GM23338 (cell line): ENCODE results near the gene STK24. TPM values are rescaled to one million over a fixed set of nuclear protein-coding genes. Genes with fewer than 3 reads are reported as not detected.

ENCODE experiments used
- ATAC-seq: fragments of 200-7000 bp; cut with Tn5 transposase; 3 replicates; pipeline ENCODE4 v1.9.1; 2020
- DNase-seq: peaks from one replicate; pipeline ENCODE4 v3.0.0-alpha.2; 2015; ENCODE audit warnings: low spot score
- H2AFZ ChIP-seq: fragments of 200-600 bp; sonication (generic); 2 replicates; pipeline ENCODE4 v1.8.0; 2016; ENCODE audit warnings: antibody characterized with exemption, mild to moderate bottlenecking, moderate library complexity
- H3F3A ChIP-seq: fragments of 200-600 bp; sonication (generic); replicated peaks from 2 replicates; pipeline ENCODE4 v1.8.0; 2017; ENCODE audit warnings: antibody characterized with exemption, mixed run types, low read depth
- H3K27ac ChIP-seq: fragments of 200-600 bp; sonication (generic); 2 replicates; pipeline ENCODE4 v1.6.1; 2016; ENCODE audit warnings: low read depth
- H3K27me3 ChIP-seq: fragments of 200-600 bp; sonication (generic); 2 replicates; pipeline ENCODE4 v1.8.0; 2016; ENCODE audit warnings: mild to moderate bottlenecking, mixed run types, moderate library complexity; ENCODE audit not compliant: insufficient read depth
- H3K36me3 ChIP-seq: fragments of 200-600 bp; sonication (generic); 2 replicates; pipeline ENCODE4 v1.8.0; 2016; ENCODE audit warnings: mild to moderate bottlenecking; ENCODE audit not compliant: insufficient read depth
- H3K4me1 ChIP-seq: fragments of 200-600 bp; sonication (generic); 2 replicates; pipeline ENCODE4 v1.8.0; 2016; ENCODE audit warnings: mild to moderate bottlenecking, moderate library complexity; ENCODE audit not compliant: insufficient read depth
- H3K4me2 ChIP-seq: fragments of 200-600 bp; sonication (generic); 2 replicates; pipeline ENCODE4 v1.7.1; 2017; ENCODE audit warnings: mixed run types
- H3K4me3 ChIP-seq: fragments of 200-600 bp; sonication (generic); 2 replicates; pipeline ENCODE4 v1.6.1; 2016; ENCODE audit warnings: mixed run types
- H3K79me2 ChIP-seq: fragments of 200-600 bp; sonication (generic); replicated peaks from 2 replicates; pipeline ENCODE4 v1.8.0; 2017; ENCODE audit warnings: mild to moderate bottlenecking; ENCODE audit not compliant: insufficient read depth
- H3K9me2 ChIP-seq: fragments of 200-600 bp; sonication (generic); 2 replicates; pipeline ENCODE4 v1.8.0; 2017; ENCODE audit not compliant: insufficient read depth
- H4K20me1 ChIP-seq: fragments of 200-600 bp; sonication (generic); replicated peaks from 2 replicates; pipeline ENCODE4 v1.8.0; 2017; ENCODE audit warnings: mild to moderate bottlenecking; ENCODE audit not compliant: insufficient read depth
- H3K27ac Mint-ChIP-seq: 2 replicates; pipeline ENCODE4 v1.8.0; 2020; ENCODE audit warnings: inconsistent platforms, mild to moderate bottlenecking, moderate library complexity, mixed read lengths
- H3K27me3 Mint-ChIP-seq: 3 replicates; pipeline ENCODE4 v1.8.0; 2022; ENCODE audit warnings: low read depth, mild to moderate bottlenecking, moderate library complexity, mixed read lengths, inconsistent platforms; ENCODE audit not compliant: insufficient read depth, poor library complexity
- H3K36me3 Mint-ChIP-seq: 3 replicates; pipeline ENCODE4 v1.8.0; 2021; ENCODE audit warnings: low read depth, mild to moderate bottlenecking, inconsistent platforms, moderate library complexity, mixed read lengths
- H3K4me1 Mint-ChIP-seq: 3 replicates; pipeline ENCODE4 v1.8.0; 2020; ENCODE audit warnings: mild to moderate bottlenecking, inconsistent platforms, mixed read lengths
- H3K4me3 Mint-ChIP-seq: 3 replicates; pipeline ENCODE4 v1.8.0; 2021; ENCODE audit warnings: moderate library complexity, mild to moderate bottlenecking, inconsistent platforms, mixed read lengths
- H3K9me3 Mint-ChIP-seq: 3 replicates; pipeline ENCODE4 v1.8.0; 2020; ENCODE audit warnings: moderate library complexity, mild to moderate bottlenecking, inconsistent platforms, mixed read lengths
- CREB1 ChIP-seq: fragments of 250-450 bp; sonication (Bioruptor Pico); IDR thresholded peaks from 2 replicates; pipeline ENCODE4 v1.5.0; 2020; ENCODE audit warnings: low read depth, mild to moderate bottlenecking, moderate library complexity
- EZH2 ChIP-seq: fragments of 200-600 bp; sonication (generic); IDR thresholded peaks from one replicate; pipeline ENCODE4 v1.8.0; 2017; ENCODE audit warnings: antibody characterized with exemption, mild to moderate bottlenecking, low read depth; ENCODE audit not compliant: unreplicated experiment
- EZH2phosphoT487 ChIP-seq: fragments of 200-600 bp; sonication (generic); IDR thresholded peaks from one replicate; pipeline ENCODE4 v1.8.1; 2018; ENCODE audit warnings: antibody characterized with exemption; ENCODE audit not compliant: unreplicated experiment
- JUNB ChIP-seq: IDR thresholded peaks from one replicate; pipeline ENCODE4 v1.6.1; 2016; ENCODE audit warnings: antibody characterized with exemption; ENCODE audit not compliant: unreplicated experiment
- NANOG ChIP-seq: IDR thresholded peaks from 2 replicates; pipeline ENCODE4 v1.6.1; 2016; ENCODE audit warnings: antibody characterized with exemption, borderline replicate concordance
- POLR2AphosphoS5 ChIP-seq: IDR thresholded peaks from 2 replicates; pipeline ENCODE4 v1.6.1; 2016; ENCODE audit warnings: antibody characterized with exemption, low read depth
- STAT1 ChIP-seq: IDR thresholded peaks from one replicate; pipeline ENCODE4 v1.6.1; 2016; ENCODE audit warnings: antibody characterized with exemption; ENCODE audit not compliant: unreplicated experiment
- ZNF114 ChIP-seq: fragments of 250-450 bp; sonication (Bioruptor Pico); IDR thresholded peaks from 2 replicates; pipeline ENCODE4 v1.5.0; 2020; ENCODE audit warnings: mild to moderate bottlenecking, moderate library complexity
- ZNF331 ChIP-seq: fragments of 250-450 bp; sonication (Bioruptor Pico); IDR thresholded peaks from 2 replicates; pipeline ENCODE4 v1.5.0; 2020; ENCODE audit warnings: low read depth, mild to moderate bottlenecking, moderate library complexity
- polyA plus RNA-seq: library from polyadenylated mRNA; unstranded; fragments of >200 nt; fragmentation: Nextera tagmentation; extraction: Ambion mirVana; gene quantifications from 2 replicates; pipeline ENCODE4 v1.2.1, GENCODE V29; 2016
- total RNA-seq: library from RNA; depleted of rRNA; stranded (reverse); fragments of >200 nt; shearing (Covaris generic); gene quantifications from 2 replicates; pipeline ENCODE4 v1.2.3, GENCODE V29; 2014
- TF ChIP-seq, protein P1 (sequence below): fragments of 250-450 bp; sonication (Bioruptor Pico); IDR thresholded peaks from 2 replicates; pipeline ENCODE4 v1.5.0; 2020; ENCODE audit warnings: mild to moderate bottlenecking, moderate library complexity
- TF ChIP-seq, protein P2 (sequence below): IDR thresholded peaks from one replicate; pipeline ENCODE4 v1.6.1; 2018; ENCODE audit warnings: antibody characterized with exemption; ENCODE audit not compliant: unreplicated experiment
- TF ChIP-seq, protein P3 (sequence below), 2 experiments: fragments of 200-600 bp in 1 of 2; sonication (generic) in 1 of 2; conservative IDR thresholded peaks; 2 replicates each; pipeline versions ENCODE4 v1.5.1 to v1.6.1; 2016 to 2017; ENCODE audit warnings: antibody characterized with exemption in 2 of 2, low read depth in 2 of 2, mild to moderate bottlenecking in 2 of 2, moderate library complexity in 1 of 2

The STK24 gene
- total and polyA plus RNA-seq, 2 experiments from 2014 or later, result 56.5 to 144 TPM

DNA sequence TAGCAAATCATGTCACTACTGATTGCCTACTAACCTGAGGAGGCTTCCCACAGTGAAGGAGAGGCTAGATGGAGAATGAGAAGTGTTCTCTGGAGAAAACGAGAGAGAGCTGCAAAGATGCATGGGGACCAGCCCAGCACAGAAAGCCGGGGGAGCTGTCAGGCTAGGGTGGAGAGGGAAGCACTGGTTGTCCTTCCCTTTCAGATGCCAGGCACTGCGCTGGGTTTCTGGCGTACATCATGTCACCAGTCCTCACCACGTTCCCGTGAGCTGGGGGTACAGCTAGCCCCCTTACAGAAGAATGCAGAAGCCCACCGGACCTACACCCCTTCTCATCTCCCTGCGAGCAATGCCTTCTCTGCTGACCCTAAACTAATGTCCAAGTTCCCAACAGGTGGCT, 86.0 kb downstream of the STK24 start:
- no peak overlapping the region for H3K4me3 Mint-ChIP-seq
- peak overlapping the region; percentile 4; the same call in 1 of the 2 replicates for H3K27ac ChIP-seq

More for the DNA sequence above, 86.0 kb downstream of the STK24 start:
- H2AFZ ChIP-seq, result no peak overlapping the region
- no peak overlapping the region for H3K4me3 ChIP-seq
- H3K36me3 ChIP-seq, result no peaks in the 10 kb centered on the region
- TF ChIP-seq ZNF114 (CRISPR knock-in tag), result no peak
- no peak for TF ChIP-seq JUNB
- TF ChIP-seq, protein P1, sequence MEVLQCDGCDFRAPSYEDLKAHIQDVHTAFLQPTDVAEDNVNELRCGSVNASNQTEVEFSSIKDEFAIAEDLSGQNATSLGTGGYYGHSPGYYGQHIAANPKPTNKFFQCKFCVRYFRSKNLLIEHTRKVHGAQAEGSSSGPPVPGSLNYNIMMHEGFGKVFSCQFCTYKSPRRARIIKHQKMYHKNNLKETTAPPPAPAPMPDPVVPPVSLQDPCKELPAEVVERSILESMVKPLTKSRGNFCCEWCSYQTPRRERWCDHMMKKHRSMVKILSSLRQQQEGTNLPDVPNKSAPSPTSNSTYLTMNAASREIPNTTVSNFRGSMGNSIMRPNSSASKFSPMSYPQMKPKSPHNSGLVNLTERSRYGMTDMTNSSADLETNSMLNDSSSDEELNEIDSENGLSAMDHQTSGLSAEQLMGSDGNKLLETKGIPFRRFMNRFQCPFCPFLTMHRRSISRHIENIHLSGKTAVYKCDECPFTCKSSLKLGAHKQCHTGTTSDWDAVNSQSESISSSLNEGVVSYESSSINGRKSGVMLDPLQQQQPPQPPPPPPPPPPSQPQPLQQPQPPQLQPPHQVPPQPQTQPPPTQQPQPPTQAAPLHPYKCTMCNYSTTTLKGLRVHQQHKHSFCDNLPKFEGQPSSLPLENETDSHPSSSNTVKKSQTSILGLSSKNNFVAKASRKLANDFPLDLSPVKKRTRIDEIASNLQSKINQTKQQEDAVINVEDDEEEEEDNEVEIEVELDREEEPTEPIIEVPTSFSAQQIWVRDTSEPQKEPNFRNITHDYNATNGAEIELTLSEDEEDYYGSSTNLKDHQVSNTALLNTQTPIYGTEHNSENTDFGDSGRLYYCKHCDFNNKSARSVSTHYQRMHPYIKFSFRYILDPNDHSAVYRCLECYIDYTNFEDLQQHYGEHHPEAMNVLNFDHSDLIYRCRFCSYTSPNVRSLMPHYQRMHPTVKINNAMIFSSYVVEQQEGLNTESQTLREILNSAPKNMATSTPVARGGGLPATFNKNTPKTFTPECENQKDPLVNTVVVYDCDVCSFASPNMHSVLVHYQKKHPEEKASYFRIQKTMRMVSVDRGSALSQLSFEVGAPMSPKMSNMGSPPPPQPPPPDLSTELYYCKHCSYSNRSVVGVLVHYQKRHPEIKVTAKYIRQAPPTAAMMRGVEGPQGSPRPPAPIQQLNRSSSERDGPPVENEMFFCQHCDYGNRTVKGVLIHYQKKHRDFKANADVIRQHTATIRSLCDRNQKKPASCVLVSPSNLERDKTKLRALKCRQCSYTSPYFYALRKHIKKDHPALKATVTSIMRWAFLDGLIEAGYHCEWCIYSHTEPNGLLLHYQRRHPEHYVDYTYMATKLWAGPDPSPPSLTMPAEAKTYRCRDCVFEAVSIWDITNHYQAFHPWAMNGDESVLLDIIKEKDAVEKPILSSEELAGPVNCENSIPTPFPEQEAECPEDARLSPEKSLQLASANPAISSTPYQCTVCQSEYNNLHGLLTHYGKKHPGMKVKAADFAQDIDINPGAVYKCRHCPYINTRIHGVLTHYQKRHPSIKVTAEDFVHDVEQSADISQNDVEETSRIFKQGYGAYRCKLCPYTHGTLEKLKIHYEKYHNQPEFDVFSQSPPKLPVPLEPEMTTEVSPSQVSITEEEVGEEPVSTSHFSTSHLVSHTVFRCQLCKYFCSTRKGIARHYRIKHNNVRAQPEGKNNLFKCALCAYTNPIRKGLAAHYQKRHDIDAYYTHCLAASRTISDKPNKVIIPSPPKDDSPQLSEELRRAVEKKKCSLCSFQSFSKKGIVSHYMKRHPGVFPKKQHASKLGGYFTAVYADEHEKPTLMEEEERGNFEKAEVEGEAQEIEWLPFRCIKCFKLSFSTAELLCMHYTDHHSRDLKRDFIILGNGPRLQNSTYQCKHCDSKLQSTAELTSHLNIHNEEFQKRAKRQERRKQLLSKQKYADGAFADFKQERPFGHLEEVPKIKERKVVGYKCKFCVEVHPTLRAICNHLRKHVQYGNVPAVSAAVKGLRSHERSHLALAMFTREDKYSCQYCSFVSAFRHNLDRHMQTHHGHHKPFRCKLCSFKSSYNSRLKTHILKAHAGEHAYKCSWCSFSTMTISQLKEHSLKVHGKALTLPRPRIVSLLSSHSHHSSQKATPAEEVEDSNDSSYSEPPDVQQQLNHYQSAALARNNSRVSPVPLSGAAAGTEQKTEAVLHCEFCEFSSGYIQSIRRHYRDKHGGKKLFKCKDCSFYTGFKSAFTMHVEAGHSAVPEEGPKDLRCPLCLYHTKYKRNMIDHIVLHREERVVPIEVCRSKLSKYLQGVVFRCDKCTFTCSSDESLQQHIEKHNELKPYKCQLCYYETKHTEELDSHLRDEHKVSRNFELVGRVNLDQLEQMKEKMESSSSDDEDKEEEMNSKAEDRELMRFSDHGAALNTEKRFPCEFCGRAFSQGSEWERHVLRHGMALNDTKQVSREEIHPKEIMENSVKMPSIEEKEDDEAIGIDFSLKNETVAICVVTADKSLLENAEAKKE (CRISPR knock-in tag), result no peak
- TF ChIP-seq, protein P2, sequence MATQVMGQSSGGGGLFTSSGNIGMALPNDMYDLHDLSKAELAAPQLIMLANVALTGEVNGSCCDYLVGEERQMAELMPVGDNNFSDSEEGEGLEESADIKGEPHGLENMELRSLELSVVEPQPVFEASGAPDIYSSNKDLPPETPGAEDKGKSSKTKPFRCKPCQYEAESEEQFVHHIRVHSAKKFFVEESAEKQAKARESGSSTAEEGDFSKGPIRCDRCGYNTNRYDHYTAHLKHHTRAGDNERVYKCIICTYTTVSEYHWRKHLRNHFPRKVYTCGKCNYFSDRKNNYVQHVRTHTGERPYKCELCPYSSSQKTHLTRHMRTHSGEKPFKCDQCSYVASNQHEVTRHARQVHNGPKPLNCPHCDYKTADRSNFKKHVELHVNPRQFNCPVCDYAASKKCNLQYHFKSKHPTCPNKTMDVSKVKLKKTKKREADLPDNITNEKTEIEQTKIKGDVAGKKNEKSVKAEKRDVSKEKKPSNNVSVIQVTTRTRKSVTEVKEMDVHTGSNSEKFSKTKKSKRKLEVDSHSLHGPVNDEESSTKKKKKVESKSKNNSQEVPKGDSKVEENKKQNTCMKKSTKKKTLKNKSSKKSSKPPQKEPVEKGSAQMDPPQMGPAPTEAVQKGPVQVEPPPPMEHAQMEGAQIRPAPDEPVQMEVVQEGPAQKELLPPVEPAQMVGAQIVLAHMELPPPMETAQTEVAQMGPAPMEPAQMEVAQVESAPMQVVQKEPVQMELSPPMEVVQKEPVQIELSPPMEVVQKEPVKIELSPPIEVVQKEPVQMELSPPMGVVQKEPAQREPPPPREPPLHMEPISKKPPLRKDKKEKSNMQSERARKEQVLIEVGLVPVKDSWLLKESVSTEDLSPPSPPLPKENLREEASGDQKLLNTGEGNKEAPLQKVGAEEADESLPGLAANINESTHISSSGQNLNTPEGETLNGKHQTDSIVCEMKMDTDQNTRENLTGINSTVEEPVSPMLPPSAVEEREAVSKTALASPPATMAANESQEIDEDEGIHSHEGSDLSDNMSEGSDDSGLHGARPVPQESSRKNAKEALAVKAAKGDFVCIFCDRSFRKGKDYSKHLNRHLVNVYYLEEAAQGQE, result no peak
- TF ChIP-seq EZH2phosphoT487, result no peak
- TF ChIP-seq EZH2, result no peak
- TF ChIP-seq STAT1, result no peak
- TF ChIP-seq NANOG, result no peak
- TF ChIP-seq POLR2AphosphoS5, result no peak
- TF ChIP-seq ZNF331 (CRISPR knock-in tag), result no peak
- TF ChIP-seq, protein P3, sequence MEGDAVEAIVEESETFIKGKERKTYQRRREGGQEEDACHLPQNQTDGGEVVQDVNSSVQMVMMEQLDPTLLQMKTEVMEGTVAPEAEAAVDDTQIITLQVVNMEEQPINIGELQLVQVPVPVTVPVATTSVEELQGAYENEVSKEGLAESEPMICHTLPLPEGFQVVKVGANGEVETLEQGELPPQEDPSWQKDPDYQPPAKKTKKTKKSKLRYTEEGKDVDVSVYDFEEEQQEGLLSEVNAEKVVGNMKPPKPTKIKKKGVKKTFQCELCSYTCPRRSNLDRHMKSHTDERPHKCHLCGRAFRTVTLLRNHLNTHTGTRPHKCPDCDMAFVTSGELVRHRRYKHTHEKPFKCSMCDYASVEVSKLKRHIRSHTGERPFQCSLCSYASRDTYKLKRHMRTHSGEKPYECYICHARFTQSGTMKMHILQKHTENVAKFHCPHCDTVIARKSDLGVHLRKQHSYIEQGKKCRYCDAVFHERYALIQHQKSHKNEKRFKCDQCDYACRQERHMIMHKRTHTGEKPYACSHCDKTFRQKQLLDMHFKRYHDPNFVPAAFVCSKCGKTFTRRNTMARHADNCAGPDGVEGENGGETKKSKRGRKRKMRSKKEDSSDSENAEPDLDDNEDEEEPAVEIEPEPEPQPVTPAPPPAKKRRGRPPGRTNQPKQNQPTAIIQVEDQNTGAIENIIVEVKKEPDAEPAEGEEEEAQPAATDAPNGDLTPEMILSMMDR (conservative IDR thresholded peaks at IDR 0.05; ENCODE audit: low read depth in 2 of 2), result no peak
- TF ChIP-seq CREB1 (CRISPR knock-in tag), result no peak
- peaks cover 62% of the 10 kb centered on the region for H4K20me1 ChIP-seq
- no peaks in the 10 kb centered on the region for H3F3A ChIP-seq
- H3K4me1 ChIP-seq, result peaks cover 79% of the 10 kb centered on the region
- Mint-ChIP-seq H3K9me3 (no peaks in the 10 kb centered on the region), H3K27ac (peak overlapping the region; percentile 13; the same call in 1 of the 2 replicates), H3K36me3 (peaks cover 4% of the 10 kb centered on the region; the same call in 2 of the 3 replicates), H3K4me1 (peaks cover 82% of the 10 kb centered on the region), H3K27me3 (peaks cover 5% of the 10 kb centered on the region)
- peaks cover 96% of the 10 kb centered on the region for H3K79me2 ChIP-seq
- no peak for DNase-seq
- no peak for ATAC-seq
- no peaks in the 10 kb centered on the region for H3K9me2 ChIP-seq
- H3K4me2 ChIP-seq, result no peak overlapping the region
- H3K27me3 ChIP-seq, result no peaks in the 10 kb centered on the region
